ENCODE measurements around the gene DACT3.
A peak's percentile ranks its signal among the peaks of the same experiment; 100 is the strongest.

Gene DACT3, protein sequence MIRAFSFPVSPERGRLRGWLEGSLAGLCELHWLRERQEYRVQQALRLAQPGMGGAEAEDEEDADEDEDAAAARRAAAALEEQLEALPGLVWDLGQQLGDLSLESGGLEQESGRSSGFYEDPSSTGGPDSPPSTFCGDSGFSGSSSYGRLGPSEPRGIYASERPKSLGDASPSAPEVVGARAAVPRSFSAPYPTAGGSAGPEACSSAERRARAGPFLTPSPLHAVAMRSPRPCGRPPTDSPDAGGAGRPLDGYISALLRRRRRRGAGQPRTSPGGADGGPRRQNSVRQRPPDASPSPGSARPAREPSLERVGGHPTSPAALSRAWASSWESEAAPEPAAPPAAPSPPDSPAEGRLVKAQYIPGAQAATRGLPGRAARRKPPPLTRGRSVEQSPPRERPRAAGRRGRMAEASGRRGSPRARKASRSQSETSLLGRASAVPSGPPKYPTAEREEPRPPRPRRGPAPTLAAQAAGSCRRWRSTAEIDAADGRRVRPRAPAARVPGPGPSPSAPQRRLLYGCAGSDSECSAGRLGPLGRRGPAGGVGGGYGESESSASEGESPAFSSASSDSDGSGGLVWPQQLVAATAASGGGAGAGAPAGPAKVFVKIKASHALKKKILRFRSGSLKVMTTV

GRCh38 chr19:46661020-46661731 lies at the start of gene DACT3:
DACT3 (minus strand) TSS chr19:46661182; CDS start chr19:46661064, 118 bp downstream.
- DNase-seq: peak; percentile 99

DNA sequence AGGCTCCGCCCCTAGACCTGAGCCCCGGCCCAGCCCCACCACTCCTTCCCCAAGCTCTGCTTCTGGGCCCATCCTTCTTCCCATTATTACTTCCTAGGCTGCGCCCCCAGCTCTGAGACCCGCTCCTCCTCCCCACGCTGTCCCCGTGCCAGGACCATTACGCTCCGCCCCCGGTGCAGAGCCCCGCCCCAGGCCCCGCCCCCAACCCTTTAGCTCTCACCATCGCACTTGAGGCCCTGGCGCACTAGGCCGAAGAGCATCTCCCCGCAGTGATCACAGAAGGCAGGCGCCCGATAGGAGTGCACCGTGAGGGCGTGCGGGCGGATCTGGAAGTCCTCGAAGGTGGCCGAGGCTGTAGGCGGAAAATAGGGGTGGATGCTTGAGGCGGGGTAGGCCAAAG lies 49.7 kb upstream of the DACT3 start:
- no peak for DNase-seq

DNA sequence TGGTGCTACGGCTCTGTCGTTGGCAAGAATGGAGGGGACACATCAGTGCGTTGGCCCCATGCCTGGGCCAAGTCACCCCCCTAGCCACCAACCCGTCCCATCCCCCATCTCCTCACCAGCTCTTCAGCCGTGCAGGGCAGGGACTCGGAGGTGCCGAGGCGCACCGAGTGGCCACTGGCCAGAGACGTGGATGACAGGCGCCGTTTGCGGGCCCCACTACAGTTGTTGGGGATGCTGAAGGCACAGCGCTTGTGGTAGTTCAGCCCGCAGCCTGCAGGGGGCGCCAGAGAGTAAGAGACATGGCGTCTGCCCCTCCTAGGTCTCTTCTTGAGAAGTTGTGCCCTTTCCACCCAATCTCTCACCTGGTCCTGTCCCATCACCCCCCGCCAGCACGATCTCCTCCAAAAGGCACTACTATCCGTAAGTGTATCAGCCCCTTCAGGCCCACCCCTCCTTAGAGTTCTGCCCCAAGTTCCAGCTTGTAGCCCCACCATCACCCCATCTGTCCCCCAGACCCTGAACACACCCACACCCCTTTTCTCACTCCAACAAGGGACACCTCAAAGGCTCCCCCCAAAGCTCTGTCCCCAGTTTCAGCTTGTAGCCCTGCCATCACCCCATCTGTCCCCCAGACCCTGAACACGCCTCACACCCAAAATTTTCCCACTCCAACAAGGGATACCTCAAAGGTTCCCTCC lies 43.5 kb upstream of the DACT3 start:
- peak; percentile 57 to 79 for DNase-seq

GRCh38 chr19:46700704-46701103 lies 39.7 kb upstream of the DACT3 start:
- no peak for DNase-seq

- DNase-seq: no peak
Observed at GRCh38 chr19:46698395-46699321, 37.7 kb upstream of the DACT3 start.

DNA sequence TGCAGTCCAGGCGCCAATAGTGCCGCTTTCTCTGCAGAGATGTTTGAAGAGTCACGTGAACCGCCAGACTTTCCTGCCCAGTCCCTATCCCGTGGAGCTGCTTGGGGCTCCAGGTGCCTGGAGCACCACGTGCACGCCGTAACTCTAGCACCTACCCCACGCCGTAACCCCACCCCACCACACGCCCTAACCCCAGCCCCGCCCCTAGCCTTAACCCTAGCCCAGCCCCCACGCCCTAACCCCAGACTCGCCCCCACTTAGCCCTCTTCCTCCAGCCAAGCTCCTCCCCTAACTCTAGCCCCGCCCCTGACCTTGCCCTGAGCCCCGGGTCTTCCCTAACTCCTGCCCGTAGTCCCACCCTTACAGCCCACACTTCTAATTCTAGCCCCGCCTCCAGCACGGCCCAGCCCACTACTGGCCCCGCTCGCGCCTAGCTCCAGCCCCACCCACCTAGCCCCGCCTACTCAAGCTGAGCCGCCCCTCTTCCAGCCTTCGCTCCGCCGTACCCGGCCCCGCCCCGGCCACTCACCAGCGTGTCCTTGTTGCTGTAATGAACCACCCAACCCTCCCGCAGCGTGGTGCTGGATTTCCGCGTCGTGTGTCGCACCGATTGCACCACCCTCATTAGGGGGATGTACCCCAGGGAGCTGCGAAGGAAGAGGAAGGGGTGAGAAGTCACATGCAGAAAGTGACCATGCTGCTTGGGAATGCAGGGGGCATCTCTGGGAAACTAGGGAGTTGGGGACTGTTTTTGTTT lies 36.4 kb upstream of the DACT3 start:
- no peak for DNase-seq

GRCh38 chr19:46696866-46697203 lies 35.9 kb upstream of the DACT3 start:
- DNase-seq: no peak

DNA sequence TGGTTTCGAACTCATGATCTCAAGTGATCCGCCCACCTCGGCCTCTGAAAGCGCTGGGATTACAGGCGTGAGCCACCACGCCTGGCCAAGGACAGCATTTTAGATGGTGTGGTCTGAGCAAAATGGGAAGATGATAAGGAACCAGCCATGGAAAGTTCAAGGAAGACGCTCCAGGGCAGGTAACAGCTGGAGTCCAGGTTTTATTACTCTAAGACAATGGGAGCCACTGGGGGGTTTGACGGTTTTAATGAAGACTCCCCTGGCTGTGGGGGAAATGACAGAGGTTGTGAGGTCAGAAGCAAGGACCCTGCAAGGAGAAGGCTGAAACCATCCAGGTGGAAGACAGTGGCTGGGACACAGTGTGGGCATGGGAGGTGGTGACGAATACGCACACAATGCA lies 35.1 kb upstream of the DACT3 start:
- DNase-seq: no peak

DNA sequence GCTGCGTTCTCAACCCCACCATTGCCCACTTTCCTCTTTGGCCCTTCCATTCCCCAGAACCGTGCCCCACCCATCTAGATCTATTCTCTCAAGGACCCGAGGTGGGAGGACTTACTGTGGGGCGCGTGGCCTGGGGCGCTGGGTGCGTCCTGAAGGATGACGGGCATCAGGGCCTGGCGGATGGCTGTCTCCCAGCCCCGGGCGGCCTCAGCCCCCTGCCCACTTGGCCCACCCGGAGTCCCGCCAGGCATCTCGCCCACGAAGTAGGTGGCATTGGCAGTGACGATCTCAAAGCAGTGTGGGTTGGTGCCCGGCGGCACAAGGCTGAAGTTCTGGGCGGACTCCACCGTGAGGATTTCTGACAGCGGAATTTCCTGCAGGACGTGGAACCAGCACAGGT lies 32.8 kb upstream of the DACT3 start:
- no peak for DNase-seq

DNA sequence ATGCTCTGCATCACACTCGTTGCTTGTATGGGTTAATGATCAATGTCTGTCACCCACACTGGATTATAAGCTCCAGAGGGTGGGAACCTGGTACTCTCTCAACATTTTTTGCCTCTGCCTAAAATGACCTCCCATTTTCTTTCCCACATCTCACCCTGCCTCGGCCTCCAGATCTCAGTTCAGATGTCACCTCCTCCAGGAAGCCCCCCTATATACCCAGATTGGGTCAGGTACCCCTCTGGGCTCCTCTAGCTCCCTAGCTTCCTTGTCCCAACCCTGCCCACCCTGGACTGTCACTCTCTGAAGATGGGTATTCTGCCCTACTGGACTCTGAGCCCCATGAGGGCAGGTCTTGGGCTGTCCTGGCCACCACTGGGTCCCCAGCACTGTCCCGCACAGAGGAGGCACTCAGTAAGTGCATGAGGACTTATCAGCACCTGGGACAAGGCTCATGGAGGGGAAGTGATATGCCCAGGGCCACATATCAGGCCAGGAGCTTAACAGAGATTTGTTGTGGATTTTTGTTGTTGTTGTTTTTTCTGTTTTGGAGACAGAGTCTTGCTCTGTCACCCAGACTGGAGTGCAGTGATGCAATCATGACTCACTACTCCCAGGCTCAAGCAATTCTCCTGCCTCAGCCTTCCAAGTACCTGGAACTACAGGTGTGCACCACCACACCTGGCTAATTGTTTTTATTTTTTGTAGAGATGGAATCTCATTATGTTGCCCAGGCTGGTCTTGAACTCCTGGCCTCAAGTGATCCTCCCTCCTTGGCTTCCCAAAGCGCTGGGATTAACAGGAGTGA lies 32.1 kb upstream of the DACT3 start:
- no peak for DNase-seq

- DNase-seq: no peak
Observed at GRCh38 chr19:46691948-46692347, 31.0 kb upstream of the DACT3 start.

- DNase-seq: no peak
Observed at GRCh38 chr19:46691104-46691503, 30.1 kb upstream of the DACT3 start.

DNA sequence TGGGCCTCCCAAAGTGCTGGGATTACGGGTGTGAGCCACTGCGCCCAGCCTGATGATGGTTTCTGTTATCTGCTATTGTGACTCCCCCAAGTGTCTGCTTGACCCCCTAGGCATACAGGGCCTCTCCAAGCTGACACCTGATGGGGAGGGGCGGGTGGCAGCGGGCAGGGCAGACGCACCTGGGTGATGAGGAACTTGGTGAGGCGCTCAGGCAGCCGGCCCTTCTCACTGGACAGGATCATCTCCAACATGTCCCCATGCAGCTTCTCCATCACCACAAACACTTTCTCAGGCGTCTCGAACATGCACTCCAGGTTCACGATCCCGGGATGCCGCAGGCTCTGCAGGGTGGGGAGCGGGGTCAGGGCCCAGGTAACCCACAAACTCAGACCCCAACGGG lies 28.4 kb upstream of the DACT3 start:
- DNase-seq: no peak

- DNase-seq: no peak
Observed at GRCh38 chr19:46687438-46688145, 26.6 kb upstream of the DACT3 start.

- no peak for DNase-seq
Observed at GRCh38 chr19:46685189-46685588, 24.2 kb upstream of the DACT3 start.

DNA sequence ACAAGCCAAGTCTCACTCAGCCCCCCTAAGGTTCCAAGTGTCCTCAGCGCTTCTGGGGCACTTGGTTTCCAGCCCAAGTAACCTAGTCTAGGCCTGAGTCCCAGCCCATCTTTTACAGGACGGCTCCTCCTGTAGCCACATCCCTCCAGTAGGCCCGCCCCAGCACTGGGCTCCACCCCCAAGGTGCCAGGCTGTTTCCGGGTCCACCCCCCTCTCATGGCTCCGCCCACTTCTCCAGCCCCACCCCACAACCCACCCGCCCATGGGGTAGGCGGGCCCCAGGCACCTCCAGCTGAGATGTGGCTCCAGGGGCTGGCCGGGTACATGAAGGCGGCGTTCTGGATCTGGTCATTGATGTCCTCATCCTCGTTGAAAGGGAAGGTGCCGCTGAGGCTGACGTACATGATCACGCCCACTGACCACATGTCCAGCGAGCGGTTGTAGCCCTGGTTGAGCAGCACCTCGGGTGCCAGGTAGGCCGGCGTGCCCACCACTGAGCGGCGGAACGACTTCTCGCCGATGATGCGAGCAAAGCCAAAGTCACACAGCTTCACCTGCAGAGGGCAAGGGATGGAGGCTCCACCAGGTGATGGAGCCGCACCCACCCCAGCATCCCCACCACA lies 17.2 kb upstream of the DACT3 start:
- no peak for DNase-seq

DNA sequence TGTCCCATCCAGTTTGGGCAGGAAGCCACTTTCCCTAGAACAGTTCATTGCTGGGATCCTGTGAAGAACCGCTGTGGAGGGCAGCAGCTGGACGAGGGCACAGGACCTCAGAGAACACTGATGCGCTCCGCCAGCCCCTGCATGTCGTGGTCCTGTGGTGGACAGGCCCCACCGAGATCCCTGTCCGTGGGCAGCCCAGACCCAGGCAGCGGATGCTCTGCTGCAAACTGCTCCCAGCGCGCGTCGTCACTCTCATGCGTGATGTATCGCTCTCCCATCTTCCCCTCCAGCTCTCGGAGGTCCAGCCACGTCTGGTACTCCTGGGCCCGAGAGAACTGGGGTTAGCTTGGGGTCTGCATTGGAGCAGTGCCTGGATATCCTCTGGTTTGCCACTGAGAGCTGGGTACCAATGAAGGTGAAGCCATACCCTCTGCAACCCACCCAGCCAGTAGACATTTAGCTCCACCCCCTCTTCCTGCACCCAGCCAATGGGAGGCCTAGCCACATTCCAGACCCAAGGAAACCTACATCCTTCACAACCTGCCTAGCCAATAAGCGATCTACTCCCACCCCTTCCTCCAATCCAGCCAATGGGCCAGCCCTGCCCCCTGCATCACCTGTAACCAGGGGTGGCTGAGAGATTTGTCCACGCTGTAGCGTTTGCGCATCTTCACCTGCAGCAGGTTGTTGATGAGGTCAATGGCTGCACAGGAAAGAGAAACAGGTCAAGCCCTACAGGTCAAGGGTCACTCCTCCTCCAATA lies 13.6 kb upstream of the DACT3 start:
- no peak for DNase-seq

DNA sequence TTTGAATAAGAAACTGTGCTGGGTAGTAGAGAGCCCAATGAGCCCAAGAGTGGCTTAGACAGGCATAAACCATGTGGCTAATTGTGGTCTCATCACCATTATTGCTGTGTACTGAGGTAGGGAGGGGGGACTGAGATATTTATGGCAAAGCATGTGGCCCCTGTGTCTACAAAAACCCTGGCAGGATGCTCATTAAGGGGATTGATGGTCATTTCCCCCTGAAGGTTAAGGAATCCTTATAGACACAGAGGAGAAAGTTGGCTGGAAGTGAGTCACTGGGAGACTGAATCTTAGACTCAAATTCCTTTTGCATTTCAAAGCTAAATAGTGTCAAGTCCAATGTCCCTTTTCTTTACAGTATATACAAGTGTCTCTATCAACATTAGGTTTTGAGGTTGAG lies 9.8 kb upstream of the DACT3 start:
- no peak for DNase-seq

- DNase-seq: no peak
Observed at GRCh38 chr19:46668662-46669061, 7.7 kb upstream of the DACT3 start.

All from Kasumi-1 (cell line).